ENCODE results near the gene TMEM81. TPM values are rescaled to one million over a fixed set of nuclear protein-coding genes. Genes with fewer than 3 reads are reported as not detected.

TMEM81 gene
- total RNA-seq, 5 donors from 2014 or later (not counting 1 experiment from before 2014, with no cell fraction given): 2.7 to 7.1 (median 5.0) TPM

DNA sequence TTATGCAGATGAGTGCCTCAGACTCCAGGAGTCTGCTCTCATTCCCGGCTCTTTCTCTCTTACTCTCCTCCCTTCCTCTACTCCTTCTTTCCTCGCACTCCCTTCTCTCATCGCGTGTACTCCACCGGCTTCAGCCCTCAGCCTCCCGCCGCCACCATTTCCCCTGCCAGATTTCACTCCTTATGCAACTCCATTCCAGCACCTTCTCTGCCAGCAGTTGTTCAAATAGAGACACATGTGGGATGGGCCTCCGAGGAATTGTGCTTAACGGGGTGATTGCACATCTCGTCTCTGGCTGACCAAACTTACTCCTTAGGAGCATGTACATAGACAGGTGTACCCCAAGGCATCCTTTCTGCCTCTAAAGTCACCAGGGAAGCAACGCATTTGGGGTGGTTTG, 39.1 kb downstream of the TMEM81 start:
- H3K27me3 Mint-ChIP-seq: peaks cover 40 to 58% of the 10 kb centered on the region in 2 donors
- WGBS (ENCODE audit: insufficient coverage): 45% methylated on average over 9 of the region's 11 CpGs

DNA sequence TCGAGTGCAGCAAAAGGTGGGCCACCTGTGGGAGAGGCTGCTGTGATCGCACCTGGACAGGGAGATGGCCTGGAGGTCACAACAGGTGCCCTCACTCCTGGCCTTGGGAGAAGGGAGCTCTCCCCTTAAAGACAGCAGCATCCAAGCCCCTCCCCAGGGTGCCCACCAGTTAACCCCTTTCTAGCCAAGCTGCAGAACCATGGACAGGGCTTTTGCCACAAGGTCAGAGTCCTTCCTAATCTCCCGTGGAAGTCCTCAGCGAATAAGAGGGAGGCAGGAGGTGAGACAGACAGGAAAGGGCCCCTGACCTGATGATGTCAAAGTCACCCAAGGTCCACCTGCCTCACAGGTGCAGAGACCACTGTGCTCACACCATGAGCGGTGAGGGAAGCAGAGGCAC, 39.5 kb downstream of the TMEM81 start:
- Histone ChIP-seq H3K36me3 (ENCODE audit: control insufficient read depth in 2 of 2, extremely low read depth in 1 of 2, insufficient read depth in 1 of 2, low read length in 1 of 2) (no peaks in the 10 kb centered on the region), H3K4me3 (ENCODE audit: control insufficient read depth in 1 of 2, extremely low read depth in 1 of 2, low read length in 1 of 2) (no peak overlapping the region), H3K4me1 (ENCODE audit: control insufficient read depth in 1 of 2, extremely low read depth in 1 of 2, insufficient read depth in 2 of 2, low read length in 2 of 2) (peaks cover 0 to 2% of the 10 kb centered on the region in 2 experiments), H3K27ac (ENCODE audit: low read length) (no peak overlapping the region), H3K9me3 (no peaks in the 10 kb centered on the region), H3K27me3 (replicated peaks in 1 of 2; ENCODE audit: control insufficient read depth in 2 of 2, extremely low read depth in 1 of 2, insufficient read depth in 2 of 2, low read length in 1 of 2) (peaks cover 5 to 76% of the 10 kb centered on the region in 2 experiments)
- DNase-seq (no peak), ATAC-seq (replicated peaks in 1 of 4) (no peak)
- Mint-ChIP-seq H3K36me3 (no peaks in the 10 kb centered on the region), H3K4me1 (no peaks in the 10 kb centered on the region), H3K9me3 (no peaks in the 10 kb centered on the region), H3K27me3 (peaks cover 40 to 61% of the 10 kb centered on the region in 2 donors), H3K27ac (no peak overlapping the region), H3K4me3 (no peak overlapping the region)
- whole genome bisulfite sequencing (ENCODE audit: insufficient coverage): 45% methylated on average over 3 of the region's 5 CpGs
- ChIA-PET POLR2A (no interaction called here), CTCF (no interaction called here)

More for the DNA sequence above, 39.1 kb downstream of the TMEM81 start:
- CTCF ChIA-PET: no interaction called here
- Histone ChIP-seq H3K27me3 (replicated peaks in 1 of 2; ENCODE audit: control insufficient read depth in 2 of 2, extremely low read depth in 1 of 2, insufficient read depth in 2 of 2, low read length in 1 of 2) (peaks cover 5 to 73% of the 10 kb centered on the region in 2 experiments), H3K4me3 (ENCODE audit: control insufficient read depth in 1 of 2, extremely low read depth in 1 of 2, low read length in 1 of 2) (no peak overlapping the region), H3K4me1 (ENCODE audit: control insufficient read depth in 1 of 2, extremely low read depth in 1 of 2, insufficient read depth in 2 of 2, low read length in 2 of 2) (peaks cover 0 to 2% of the 10 kb centered on the region in 2 experiments), H3K9me3 (no peaks in the 10 kb centered on the region), H3K36me3 (ENCODE audit: control insufficient read depth in 2 of 2, extremely low read depth in 1 of 2, insufficient read depth in 1 of 2, low read length in 1 of 2) (no peaks in the 10 kb centered on the region), H3K27ac (ENCODE audit: low read length) (no peak overlapping the region)
- POLR2A ChIA-PET: no interaction called here
- DNase-seq: no peak
- Mint-ChIP-seq H3K9me3 (no peaks in the 10 kb centered on the region), H3K36me3 (no peaks in the 10 kb centered on the region), H3K4me3 (no peak overlapping the region), H3K4me1 (no peaks in the 10 kb centered on the region), H3K27ac (peak overlapping the region in 1 of 2 donors; percentile 20)
- no peak for ATAC-seq (replicated peaks in 1 of 4)

DNA sequence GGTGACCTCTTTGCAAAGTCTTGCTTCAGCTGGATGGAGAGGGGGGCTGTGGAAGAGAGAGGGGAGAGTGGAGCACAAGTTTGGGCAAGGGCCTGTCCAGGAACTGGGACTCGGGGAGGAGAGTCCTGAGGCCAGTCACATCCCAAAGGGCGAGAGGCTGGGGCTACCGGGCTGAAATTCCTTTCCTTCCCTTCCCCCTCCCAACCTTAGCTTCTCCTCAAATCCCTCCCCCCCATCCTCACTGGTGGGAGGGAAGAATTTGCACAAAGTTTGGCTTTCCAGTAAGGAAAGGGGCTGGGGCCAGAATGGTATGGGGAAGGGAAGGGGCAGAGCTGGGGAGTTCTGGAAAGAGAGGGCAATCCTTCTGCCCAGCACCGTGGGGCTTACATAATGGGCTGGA, 40.4 kb downstream of the TMEM81 start:
- peaks cover 40 to 65% of the 10 kb centered on the region in 2 donors for H3K27me3 Mint-ChIP-seq
- no peak overlapping the region for H3K27ac Mint-ChIP-seq
- Histone ChIP-seq H3K27ac (ENCODE audit: low read length) (no peak overlapping the region), H3K27me3 (replicated peaks in 1 of 2; ENCODE audit: control insufficient read depth in 2 of 2, extremely low read depth in 1 of 2, insufficient read depth in 2 of 2, low read length in 1 of 2) (peaks cover 5 to 72% of the 10 kb centered on the region in 2 experiments), H3K9me3 (no peaks in the 10 kb centered on the region), H3K4me3 (ENCODE audit: control insufficient read depth in 1 of 2, extremely low read depth in 1 of 2, low read length in 1 of 2) (no peak overlapping the region), H3K4me1 (ENCODE audit: control insufficient read depth in 1 of 2, extremely low read depth in 1 of 2, insufficient read depth in 2 of 2, low read length in 2 of 2) (peaks cover 0 to 2% of the 10 kb centered on the region in 2 experiments), H3K36me3 (ENCODE audit: control insufficient read depth in 2 of 2, extremely low read depth in 1 of 2, insufficient read depth in 1 of 2, low read length in 1 of 2) (no peaks in the 10 kb centered on the region)
- ChIA-PET CTCF (no interaction called here), POLR2A (no interaction called here)
- no peak for ATAC-seq (replicated peaks in 1 of 4)
- 50% methylated on average over 1 of the region's 4 CpGs for WGBS (ENCODE audit: insufficient coverage)
- no peaks in the 10 kb centered on the region for H3K9me3 Mint-ChIP-seq
- no peaks in the 10 kb centered on the region for H3K36me3 Mint-ChIP-seq
- DNase-seq: no peak
- H3K4me1 Mint-ChIP-seq: no peaks in the 10 kb centered on the region
- H3K4me3 Mint-ChIP-seq: no peak overlapping the region

DNA sequence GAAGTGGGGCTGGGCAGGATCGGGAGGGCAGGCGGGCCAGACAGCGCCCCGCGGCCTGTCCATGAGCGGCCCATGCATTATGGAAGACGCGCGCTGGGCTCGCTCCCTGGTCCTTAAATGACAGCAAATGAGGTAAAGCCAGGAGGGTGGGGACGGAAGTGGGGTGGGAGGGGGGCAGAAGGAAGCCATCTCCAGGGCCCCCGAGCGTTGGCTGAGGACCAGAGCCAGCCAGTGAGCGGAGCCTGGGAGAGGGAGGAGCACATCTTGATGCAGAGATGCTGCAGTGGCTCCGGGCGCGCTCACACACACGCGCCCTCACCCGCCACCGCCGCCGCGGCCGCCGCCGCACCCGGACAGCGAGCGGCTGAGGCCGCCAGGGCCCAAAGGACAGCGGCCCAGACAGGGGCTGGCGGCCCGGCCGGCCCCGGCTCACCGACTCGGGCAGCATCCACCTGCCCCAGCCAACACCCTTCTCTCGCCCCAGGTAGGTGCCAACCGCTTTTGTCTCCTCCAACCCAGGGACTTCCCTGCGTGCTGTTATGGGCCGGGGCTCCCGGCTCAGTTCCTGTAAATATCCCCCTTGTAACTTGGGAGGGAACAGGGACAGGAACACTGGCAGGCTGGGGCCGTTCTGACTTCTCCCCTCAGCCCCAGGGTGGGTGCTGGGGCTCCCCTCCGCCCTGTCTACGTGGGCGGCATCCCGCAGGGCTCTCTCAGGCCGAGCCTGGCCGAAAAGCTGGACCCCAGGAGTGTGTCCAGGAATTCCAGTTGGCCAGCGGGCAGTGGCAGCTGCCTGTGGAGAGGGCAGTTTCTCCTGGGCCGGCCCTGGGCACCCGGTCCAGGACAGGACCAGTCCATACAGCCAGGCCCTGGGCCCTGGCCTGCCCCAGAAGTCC, 41.1 kb downstream of the TMEM81 start, which contains the start of gene CNTN2:
CNTN2 (plus strand) TSS at position 302 of the 896 bp plus-strand sequence. CDS start 9,974 bp downstream, outside the sequence.
- H3K4me1 Mint-ChIP-seq: no peaks in the 10 kb centered on the region
- Histone ChIP-seq H3K9me3 (no peaks in the 10 kb centered on the region), H3K27me3 (replicated peaks in 1 of 2; ENCODE audit: control insufficient read depth in 2 of 2, extremely low read depth in 1 of 2, insufficient read depth in 2 of 2, low read length in 1 of 2) (peaks cover 5 to 68% of the 10 kb centered on the region in 2 experiments), H3K4me3 (ENCODE audit: control insufficient read depth in 1 of 2, extremely low read depth in 1 of 2, low read length in 1 of 2) (no peak within 1 kb of the TSS), H3K27ac (ENCODE audit: low read length) (no peak within 1 kb of the TSS), H3K4me1 (ENCODE audit: control insufficient read depth in 1 of 2, extremely low read depth in 1 of 2, insufficient read depth in 2 of 2, low read length in 2 of 2) (peaks cover 0 to 2% of the 10 kb centered on the region in 2 experiments), H3K36me3 (ENCODE audit: control insufficient read depth in 2 of 2, extremely low read depth in 1 of 2, insufficient read depth in 1 of 2, low read length in 1 of 2) (no peaks in the 10 kb centered on the region)
- POLR2A ChIA-PET: no interaction called here
- no peaks in the 10 kb centered on the region for H3K36me3 Mint-ChIP-seq
- DNase-seq (no peak), ATAC-seq (replicated peaks in 1 of 4) (no peak)
- H3K27me3 Mint-ChIP-seq: peaks cover 36 to 66% of the 10 kb centered on the region in 2 donors
- no peak within 1 kb of the TSS for H3K27ac Mint-ChIP-seq
- CTCF ChIA-PET: no interaction called here
- no peak within 1 kb of the TSS for H3K4me3 Mint-ChIP-seq
- H3K9me3 Mint-ChIP-seq: no peaks in the 10 kb centered on the region
- WGBS (ENCODE audit: insufficient coverage): 18% methylated on average over 36 of the region's 53 CpGs

DNA sequence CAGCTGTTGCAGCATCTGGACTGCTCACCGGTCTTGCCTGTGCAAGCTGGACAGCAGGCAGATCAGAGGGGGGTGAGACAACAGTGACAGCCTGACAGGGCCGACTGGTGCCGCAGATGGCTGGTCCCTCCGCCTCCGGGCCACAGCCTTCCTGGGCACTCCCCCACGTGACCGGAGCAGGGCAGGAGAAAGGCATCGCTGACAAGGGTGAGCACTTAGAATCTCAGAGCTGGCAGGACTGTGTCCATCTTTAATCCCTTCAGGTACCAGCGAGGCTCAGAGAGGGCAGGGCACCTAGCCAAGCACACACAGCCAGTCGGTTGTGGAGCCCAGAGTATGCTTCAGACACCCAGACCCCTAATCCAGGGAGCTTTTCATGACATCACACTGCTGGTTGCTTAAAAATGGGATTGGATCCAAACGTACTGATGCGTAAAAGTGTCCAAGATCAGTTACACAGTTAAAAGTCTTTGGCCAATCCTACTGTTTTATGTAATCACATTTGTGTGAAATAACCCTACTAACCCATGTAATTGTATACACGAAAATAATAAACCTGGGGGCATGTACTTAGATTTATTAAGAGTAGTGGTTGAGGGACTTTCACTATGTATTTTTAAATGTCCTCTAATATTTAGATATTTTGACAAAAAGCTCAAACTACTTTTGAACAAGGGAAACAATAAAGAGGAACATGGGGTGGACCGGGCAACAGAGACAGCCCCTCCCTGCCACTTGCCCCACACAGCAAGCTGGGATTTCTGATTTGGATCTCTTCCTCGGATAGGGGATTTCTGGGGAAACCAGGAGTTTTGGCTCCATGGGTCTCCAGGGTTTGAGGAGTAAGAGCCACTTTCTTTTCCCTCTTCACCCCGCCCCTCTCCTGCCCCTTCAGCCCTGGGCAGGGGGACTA, 42.0 kb downstream of the TMEM81 start:
- H3K27ac ChIP-seq (ENCODE audit: low read length): no peak overlapping the region
- ChIA-PET CTCF (interaction anchor here in 1 of 2 donors (0.7 kb wide), 1 partner anchor 19 kb away, joined by 3 read pairs; no protein-coding TSS in a partner anchor), POLR2A (no interaction called here)
- WGBS (ENCODE audit: insufficient coverage): 82% methylated on average over 9 of the region's 16 CpGs
- no peaks in the 10 kb centered on the region for H3K36me3 ChIP-seq (ENCODE audit: control insufficient read depth in 2 of 2, extremely low read depth in 1 of 2, insufficient read depth in 1 of 2, low read length in 1 of 2)
- Mint-ChIP-seq H3K27ac (no peak overlapping the region), H3K4me3 (no peak overlapping the region), H3K36me3 (no peaks in the 10 kb centered on the region), H3K4me1 (no peaks in the 10 kb centered on the region), H3K27me3 (peaks cover 35 to 64% of the 10 kb centered on the region in 2 donors), H3K9me3 (no peaks in the 10 kb centered on the region)
- H3K4me3 ChIP-seq (ENCODE audit: control insufficient read depth in 1 of 2, extremely low read depth in 1 of 2, low read length in 1 of 2): no peak overlapping the region
- no peaks in the 10 kb centered on the region for H3K9me3 ChIP-seq
- ATAC-seq (replicated peaks in 1 of 4) (no peak), DNase-seq (no peak)
- H3K4me1 ChIP-seq (ENCODE audit: control insufficient read depth in 1 of 2, extremely low read depth in 1 of 2, insufficient read depth in 2 of 2, low read length in 2 of 2): peaks cover 0 to 2% of the 10 kb centered on the region in 2 experiments
- peaks cover 5 to 60% of the 10 kb centered on the region in 2 experiments for H3K27me3 ChIP-seq (replicated peaks in 1 of 2; ENCODE audit: control insufficient read depth in 2 of 2, extremely low read depth in 1 of 2, insufficient read depth in 2 of 2, low read length in 1 of 2)
